K562 (cell line): ENCODE data around the gene BACH1. TPM values are rescaled to one million over a fixed set of nuclear protein-coding genes. Genes with fewer than 3 reads are reported as not detected.
A peak's percentile ranks its signal among the peaks of the same experiment; 100 is the strongest.

Experiments used
- ATF1 ChIP-seq, 2 experiments: fragments of 450-650 bp in 1 of 2; IDR thresholded peaks; 2 replicates each; pipeline ENCODE4 v1.6.1; 2016; ENCODE audit warnings: missing compliant biosample characterization in 1 of 2, missing genetic modification characterization in 1 of 2
- ATF6 ChIP-seq: sonication (generic); formaldehyde crosslinking; IDR thresholded peaks from 2 replicates; pipeline ENCODE4 v1.4.0; 2020; ENCODE audit warnings: mild to moderate bottlenecking, missing genetic modification reagents
- CSDE1 ChIP-seq, 2 experiments: fragments of 450-650 bp; IDR thresholded peaks; 2 replicates each; pipeline ENCODE4 v1.6.1; 2016; ENCODE audit warnings: mild to moderate bottlenecking in 1 of 2
- ELF2 ChIP-seq: fragments of 250-450 bp; sonication (Bioruptor Pico); IDR thresholded peaks from 2 replicates; pipeline ENCODE4 v1.5.0; 2021; ENCODE audit warnings: mild to moderate bottlenecking
- ELK3 ChIP-seq: fragments of 450-650 bp; formaldehyde crosslinking; IDR thresholded peaks from 2 replicates; pipeline ENCODE4 v1.4.0; 2020; ENCODE audit warnings: mild to moderate bottlenecking
- FOXM1 ChIP-seq, 2 experiments: fragments of 450-650 bp in 1 of 2; sonication (generic) in 1 of 2; formaldehyde crosslinking in 1 of 2; IDR thresholded peaks; 2 replicates each; pipeline versions ENCODE4 v1.6.1 to v1.9.0; 2017 to 2022; ENCODE audit warnings: low read depth in 2 of 2, mild to moderate bottlenecking in 2 of 2, missing genetic modification reagents in 1 of 2, moderate library complexity in 1 of 2
- HDAC3 ChIP-seq: fragments of 450-650 bp; IDR thresholded peaks from 2 replicates; pipeline ENCODE4 v1.6.1; 2018; ENCODE audit warnings: borderline replicate concordance, mild to moderate bottlenecking, moderate library complexity; ENCODE audit not compliant: partially characterized antibody
- HNRNPH1 ChIP-seq: fragments of 200-400 bp; formaldehyde crosslinking; optimal IDR thresholded peaks from 2 replicates; pipeline ENCODE3; 2017; ENCODE audit warnings: low read depth, mild to moderate bottlenecking, low read length, moderate library complexity
- RB1 ChIP-seq: fragments of 450-650 bp; IDR thresholded peaks from 2 replicates; pipeline ENCODE4 v1.6.1; 2017; ENCODE audit warnings: low read depth, mild to moderate bottlenecking
- SIN3A ChIP-seq, 2 experiments: fragments of 150-350 bp in 1 of 2; IDR thresholded peaks; 2 replicates each; pipeline ENCODE4 v1.6.1; 2011 to 2016; ENCODE audit warnings: borderline replicate concordance in 2 of 2, low read depth in 2 of 2, low read length in 2 of 2, mild to moderate bottlenecking in 2 of 2, moderate library complexity in 2 of 2; ENCODE audit not compliant: control insufficient read depth in 1 of 2
- SP1 ChIP-seq: sonication (generic); formaldehyde crosslinking; IDR thresholded peaks from 2 replicates; pipeline ENCODE4 v1.8.1; 2022; ENCODE audit warnings: mild to moderate bottlenecking, missing genetic modification reagents
- TCF7L2 ChIP-seq: fragments of 150-350 bp; IDR thresholded peaks from 2 replicates; pipeline ENCODE4 v1.6.1; 2016; ENCODE audit warnings: low read depth, mild to moderate bottlenecking, low read length, moderate library complexity
- ZNF449 ChIP-seq: fragments of 250-450 bp; sonication (Bioruptor Pico); IDR thresholded peaks from 2 replicates; pipeline ENCODE4 v1.8.0; 2022; ENCODE audit warnings: moderate library complexity, mild to moderate bottlenecking, inconsistent platforms
- ZNF609 ChIP-seq: sonication (generic); formaldehyde crosslinking; IDR thresholded peaks from 2 replicates; pipeline ENCODE4 v1.8.1; 2023; ENCODE audit warnings: missing genetic modification reagents, mild to moderate bottlenecking, borderline replicate concordance
- ZNF79 ChIP-seq: fragments of 250-450 bp; sonication (Bioruptor Pico); IDR thresholded peaks from 2 replicates; pipeline ENCODE4 v1.4.0; 2020; ENCODE audit warnings: low read depth, mild to moderate bottlenecking, moderate library complexity
- polyA plus RNA-seq, 8 experiments: library from polyadenylated mRNA; depleted of rRNA in 4 of 8; stranded (reverse) in 5 of 8; unstranded in 3 of 8; fragments of >200 nt; fragmentation: Nextera tagmentation in 2 of 8; fragmentation: Illumina TruSeq in 1 of 8; extraction: Ambion mirVana in 2 of 8; extraction: Trizol in 1 of 8; gene quantifications; 2 replicates each; pipeline versions ENCODE4 v1.2.1 to v1.2.3, GENCODE V29; 2011 to 2014; ENCODE audit warnings: inconsistent platforms in 1 of 8, missing spikeins in 1 of 8
- total RNA-seq, 7 experiments: library from RNA; depleted of rRNA in 6 of 7; stranded (reverse); fragments of >200 nt in 6 of 7; fragmentation: Illumina TruSeq in 2 of 7; extraction: Trizol in 2 of 7; gene quantifications; 2 replicates each; pipeline versions ENCODE4 v1.2.1 to v1.2.3, GENCODE V29; 2011 to 2021; ENCODE audit warnings: low replicate concordance in 1 of 7

The BACH1 gene
- total and polyA plus RNA-seq, 9 of the 15 experiments (the other 6 are each of a cell fraction or from before 2014, with no cell fraction given), result 10.6 to 58.5 (median 28.6) TPM

GRCh38 chr21:29299916-29300806, 1.4 kb downstream of the BACH1 start (continued):
- TF ChIP-seq SIN3A (IDR thresholded peaks at IDR 0.05; ENCODE audit: borderline replicate concordance in 2 of 2, control insufficient read depth in 1 of 2, low read depth in 2 of 2, low read length in 2 of 2), result peak; percentile 80 to 83; a peak in 3 of 4 replicates
- TF ChIP-seq ELK3, result no peak
- no peak for TF ChIP-seq HDAC3
- no peak for TF ChIP-seq ATF1 (CRISPR knock-in tag; IDR thresholded peaks at IDR 0.05)
- peak; percentile 36 for TF ChIP-seq ATF1 (tag; IDR thresholded peaks at IDR 0.05)
- TF ChIP-seq ZNF79 (CRISPR knock-in tag), result no peak
- no peak for TF ChIP-seq HNRNPH1
- 0 out of 2 replicates have a peak, but pooled peaks have one; percentile 28 for TF ChIP-seq FOXM1 (IDR thresholded peaks at IDR 0.05; ENCODE audit: low read depth)
- TF ChIP-seq FOXM1 (CRISPR knock-in tag; IDR thresholded peaks at IDR 0.05; ENCODE audit: low read depth), result no peak
- TF ChIP-seq SP1, result peak; percentile 61; the same call in 1 of the 2 replicates
- no peak for TF ChIP-seq ELF2
- TF ChIP-seq RB1, result no peak
- TF ChIP-seq CSDE1 (IDR thresholded peaks at IDR 0.05), result no peak
- TF ChIP-seq ZNF449 (CRISPR knock-in tag), result no peak
- no peak for TF ChIP-seq ATF6 (CRISPR knock-in tag)
- TF ChIP-seq TCF7L2, result no peak
- TF ChIP-seq ZNF609, result no peak
